NCI-H146 treated with DMSO at 0.1 percent for 48 hours (cell line): ENCODE results near the gene NGRN.
"Not testable (repeated sequence)": the region's sequence is repeated elsewhere in the genome, so short reads cannot be mapped to it uniquely, and the experiment has no call there.

Source experiments
- DNase-seq: peaks from one replicate; lab custom pipeline; 2025; ENCODE audit not compliant: unreplicated experiment; lab: John Stamatoyannopoulos, UW

NGRN gene

GRCh38 chr15:90234096-90234988, 31.1 kb upstream of the NGRN start, which contains the start of gene GDPGP1:
TSS of gene GDPGP1 (plus strand) at chr15:90234209. CDS start at chr15:90240909, 6,700 bp downstream.
- DNase-seq, result peak; percentile 30

DNA sequence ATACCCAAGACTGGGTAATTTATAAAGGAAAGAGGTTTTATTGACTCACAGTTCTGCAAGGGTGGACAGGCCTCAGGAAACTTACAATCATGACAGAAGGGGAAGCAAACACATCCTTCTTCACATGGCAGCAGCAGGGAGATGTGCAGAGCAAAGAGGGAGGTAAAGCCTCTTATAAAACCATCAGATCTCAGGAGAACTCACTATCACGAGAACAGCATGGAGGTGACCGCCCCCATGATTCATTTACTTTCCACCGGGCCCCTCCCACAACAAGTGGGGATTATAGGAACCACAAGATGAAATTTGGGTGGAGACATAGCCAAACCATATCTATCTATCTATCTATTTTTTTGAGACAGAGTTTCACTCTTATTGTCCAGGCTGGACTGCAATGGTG, 26.1 kb upstream of the NGRN start:
- DNase-seq, result no peak

- DNase-seq, result no peak
Observed at GRCh38 chr15:90240856-90241255, 24.6 kb upstream of the NGRN start.

GRCh38 chr15:90241343-90242192, 23.9 kb upstream of the NGRN start:
- no peak for DNase-seq

GRCh38 chr15:90243943-90244639, 21.4 kb upstream of the NGRN start:
- no peak for DNase-seq

- no peak for DNase-seq
Observed at GRCh38 chr15:90248789-90249202, 16.7 kb upstream of the NGRN start.

GRCh38 chr15:90249203-90249863, 16.1 kb upstream of the NGRN start, which contains the start of gene TTLL13:
TSS of gene TTLL13 (plus strand) at chr15:90249556. CDS start at chr15:90250631, 1,075 bp downstream.
- DNase-seq, result peak; percentile 79

GRCh38 chr15:90257776-90258175, 7.7 kb upstream of the NGRN start:
- DNase-seq, result no peak

DNA sequence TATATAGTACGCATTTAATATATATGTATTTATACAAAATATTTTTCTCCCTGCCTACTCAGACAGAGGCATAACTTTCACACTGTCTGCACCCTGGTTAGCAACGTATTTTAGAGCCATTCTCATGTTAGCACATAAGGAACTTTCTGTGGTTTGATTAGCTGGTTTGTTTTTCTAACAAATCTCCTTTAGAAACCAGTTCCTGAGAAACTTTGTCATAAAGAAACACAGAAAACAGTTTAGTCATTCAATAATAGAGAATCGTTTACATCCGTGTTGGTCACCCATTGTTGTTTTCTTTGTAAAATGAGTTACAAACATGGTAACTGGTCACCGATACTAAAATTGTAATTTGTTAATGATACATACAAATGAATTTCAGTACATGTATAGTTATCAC, 5.9 kb upstream of the NGRN start:
- no peak for DNase-seq

DNA sequence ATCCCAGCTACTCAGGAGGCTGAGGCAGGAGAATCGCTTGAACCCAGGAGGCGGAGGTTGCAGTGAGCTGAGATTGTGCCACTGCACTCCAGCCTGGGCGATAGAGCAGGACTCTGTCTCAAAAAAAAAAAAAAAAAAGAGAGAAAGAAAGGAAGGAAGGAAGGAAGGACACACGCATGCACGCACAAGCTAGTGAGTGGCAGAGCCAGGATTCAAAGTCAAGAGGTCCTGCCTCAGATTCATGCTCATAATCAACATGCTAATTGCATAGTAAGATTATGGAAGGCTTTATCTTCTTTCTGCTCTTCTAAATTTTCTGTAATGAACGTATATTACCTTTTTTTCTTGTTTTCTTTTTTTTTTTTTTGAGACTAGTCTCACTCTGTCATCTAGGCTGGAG, 4.7 kb upstream of the NGRN start:
- DNase-seq, result not testable (repeated sequence)

DNA sequence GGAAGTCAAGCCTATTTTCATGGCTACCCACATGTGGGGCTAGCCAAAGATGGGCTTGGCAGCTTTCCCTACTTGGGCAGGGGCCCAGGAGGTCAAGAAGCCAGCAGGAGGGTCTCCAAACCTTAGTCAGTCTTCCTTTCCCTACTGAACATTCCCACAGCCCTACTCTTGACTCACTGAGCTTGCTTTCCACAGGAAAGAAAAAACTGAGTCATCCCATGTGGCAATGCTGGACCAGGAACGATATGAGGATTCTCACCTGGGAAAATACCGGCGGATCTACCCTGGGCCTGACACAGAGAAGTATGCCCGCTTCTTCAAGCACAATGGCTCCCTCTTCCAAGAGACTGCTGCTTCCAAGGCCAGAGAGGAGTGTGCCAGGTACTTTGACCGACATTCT, 3.7 kb upstream of the NGRN start:
- DNase-seq, result no peak

- DNase-seq, result no peak
Observed at GRCh38 chr15:90262426-90262825, 3.0 kb upstream of the NGRN start.

DNA sequence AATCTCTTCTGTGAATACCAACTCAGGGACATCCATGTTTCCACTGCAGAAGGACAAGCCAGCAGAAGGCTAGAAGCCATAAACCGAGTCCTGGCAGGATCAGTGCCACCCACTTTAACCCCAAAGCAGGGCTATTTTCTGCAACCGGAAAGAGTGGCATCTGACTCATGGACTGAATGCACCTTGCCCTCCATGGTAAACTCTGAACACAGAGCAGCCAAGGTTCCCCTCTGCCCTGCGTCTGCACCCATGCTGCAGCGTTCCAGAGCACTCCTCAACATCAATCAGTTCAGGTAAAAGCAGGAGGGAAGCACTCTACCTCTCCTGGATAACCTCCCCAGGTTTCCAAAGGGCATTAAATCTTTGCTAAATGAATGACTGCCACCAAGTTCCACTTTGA, 801 bp upstream of the NGRN start:
- no peak for DNase-seq

- peak; percentile 41 for DNase-seq
Observed at GRCh38 chr15:90266061-90266431, 574 bp downstream of the NGRN start.

DNA sequence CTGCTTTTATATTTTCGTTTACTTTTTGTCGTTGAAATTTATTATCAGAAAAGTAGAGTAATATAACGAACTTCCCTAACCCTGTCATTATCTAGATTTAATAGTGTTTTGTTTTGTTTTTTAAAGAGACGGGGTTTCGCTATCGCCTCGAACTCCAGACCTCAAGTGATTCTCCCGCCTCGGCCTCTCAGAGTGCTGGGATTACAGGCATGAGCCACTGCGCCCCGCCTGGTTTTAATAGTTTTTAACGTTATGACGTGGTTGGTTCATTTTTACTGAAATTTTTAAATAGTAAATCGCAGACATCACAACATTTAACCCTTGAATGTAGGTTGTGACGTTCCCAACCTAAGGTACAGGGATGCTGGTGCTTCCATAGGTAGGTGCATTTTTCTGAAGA, 1.0 kb downstream of the NGRN start:
- no peak for DNase-seq

- no peak for DNase-seq
Observed at GRCh38 chr15:90268415-90268814, 2.9 kb downstream of the NGRN start.

GRCh38 chr15:90270502-90271150, 5.2 kb downstream of the NGRN start:
- DNase-seq, result no peak

GRCh38 chr15:90271459-90272166, 6.1 kb downstream of the NGRN start:
- no peak for DNase-seq

DNA sequence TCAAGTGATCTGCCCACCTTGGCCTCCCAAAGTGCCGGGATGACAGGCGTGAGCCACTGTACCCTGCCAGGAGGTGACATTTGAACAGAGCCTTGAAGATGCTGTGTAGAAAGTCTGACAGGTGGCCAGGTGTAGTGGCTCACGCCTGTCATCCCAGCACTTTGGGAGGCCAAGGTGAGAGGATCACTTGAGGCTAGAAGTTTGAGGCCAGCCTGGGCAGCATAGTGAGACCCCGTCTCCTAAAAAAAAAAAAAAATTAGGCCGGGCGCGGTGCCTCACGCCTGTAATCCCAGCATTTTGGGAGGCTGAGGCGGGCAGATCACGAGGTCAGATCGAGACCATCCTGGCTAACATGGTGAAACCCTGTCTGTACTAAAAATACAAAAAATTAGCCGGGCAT, 13.0 kb downstream of the NGRN start:
- DNase-seq, result not testable (repeated sequence)

DNA sequence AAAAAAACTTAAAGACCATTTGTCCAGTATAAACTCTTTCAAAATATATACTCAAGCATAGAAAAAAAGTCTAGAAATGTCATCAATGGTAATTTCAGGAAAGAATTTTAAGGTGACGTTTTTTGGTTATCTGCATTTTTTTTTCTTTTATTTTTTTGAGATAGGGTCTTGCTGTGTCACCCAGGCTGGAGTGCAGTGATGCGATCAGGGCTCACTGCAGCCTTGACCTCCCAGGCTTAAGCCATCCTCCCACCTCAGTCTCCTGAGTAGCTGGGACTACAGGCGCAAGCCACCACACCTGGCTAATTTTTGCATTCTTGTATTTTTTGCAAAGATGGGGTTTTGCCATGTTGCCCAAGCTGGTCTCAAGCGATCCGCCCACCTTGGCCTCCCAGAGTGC, 15.3 kb downstream of the NGRN start:
- not testable (repeated sequence) for DNase-seq
